ENCODE measurements around the gene TMEM94. TPM values are rescaled to one million over a fixed set of nuclear protein-coding genes. Genes with fewer than 3 reads are reported as not detected.

Gene TMEM94
- total and polyA plus RNA-seq, 2 of the 13 experiments (the other 11 are each of a cell fraction or from before 2014, with no cell fraction given) = 32.6 to 134 TPM

DNA sequence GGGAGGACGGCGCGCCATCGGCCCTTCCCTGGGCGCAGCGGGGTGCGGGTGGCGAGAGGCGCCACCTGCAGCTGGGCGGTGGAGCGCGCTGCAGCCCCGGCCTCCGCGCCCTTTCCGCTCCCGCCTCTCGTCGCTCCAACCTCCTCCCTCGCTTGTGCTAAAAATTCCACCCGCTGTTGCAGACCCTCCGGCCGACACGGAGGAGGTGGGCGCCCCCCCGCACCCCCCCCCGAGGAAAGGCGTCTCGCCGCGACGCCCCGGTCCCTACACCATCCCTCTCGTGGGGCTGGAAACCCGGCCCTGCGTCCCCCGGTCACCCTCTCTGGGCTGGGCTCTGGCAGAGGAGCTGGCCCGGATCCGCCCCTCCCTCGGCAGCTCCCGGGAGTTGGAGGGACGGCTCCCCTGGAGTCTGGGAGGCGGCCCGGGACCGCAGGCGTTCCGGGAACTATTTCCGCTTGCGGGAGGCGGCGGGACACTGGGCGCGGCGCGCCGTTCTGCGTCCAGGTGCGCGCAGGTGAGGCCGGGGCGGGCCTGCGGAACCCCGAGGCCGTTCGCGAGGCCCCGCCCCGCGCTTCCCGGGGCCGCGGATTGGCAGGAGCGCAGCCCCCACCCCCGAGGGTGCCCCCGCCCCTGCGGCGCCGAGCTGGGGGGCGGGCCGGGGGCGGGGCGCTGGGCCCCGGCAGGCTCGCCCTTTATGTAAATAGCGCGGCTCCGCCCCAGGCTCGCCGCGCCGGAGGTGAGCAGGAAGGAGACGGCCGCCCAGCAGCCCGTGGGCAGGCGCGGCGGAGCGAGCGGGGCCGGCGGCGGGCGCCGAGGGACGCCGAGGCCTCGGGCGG is 68.8 kb downstream of the TMEM94 start, which contains the start of gene LLGL2 (continued):
- TF ChIP-seq MLXIP (CRISPR knock-in tag; IDR thresholded peaks at IDR 0.05; ENCODE audit: borderline replicate concordance) (no peak), ZNF761 (CRISPR knock-in tag; conservative IDR thresholded peaks at IDR 0.05) (no peak; the same call in 1 of the 2 replicates), ADNP (CRISPR knock-in tag; IDR thresholded peaks at IDR 0.05) (no peak), TEAD2 (CRISPR knock-in tag; IDR thresholded peaks at IDR 0.05) (no peak), ZNF550 (CRISPR knock-in tag; IDR thresholded peaks at IDR 0.05; ENCODE audit: borderline replicate concordance) (no peak), HINFP (CRISPR knock-in tag; IDR thresholded peaks at IDR 0.05; ENCODE audit: low read depth) (peak; percentile 79; the same call in 1 of the 2 replicates), ZNF792 (CRISPR knock-in tag; IDR thresholded peaks at IDR 0.05) (peak; percentile 83), TP53 (CRISPR knock-in tag; conservative IDR thresholded peaks at IDR 0.05) (no peak), ZNF225 (CRISPR knock-in tag; IDR thresholded peaks at IDR 0.05) (no peak), KLF6 (CRISPR knock-in tag; IDR thresholded peaks at IDR 0.05) (0 out of 2 replicates have a peak, but pooled peaks have one; percentile 33), HBP1 (CRISPR knock-in tag; IDR thresholded peaks at IDR 0.05; ENCODE audit: low read depth) (peak; percentile 80), DNMT1 (CRISPR knock-in tag; IDR thresholded peaks at IDR 0.05) (peak; percentile 91)
- TF ChIP-seq, protein P1, sequence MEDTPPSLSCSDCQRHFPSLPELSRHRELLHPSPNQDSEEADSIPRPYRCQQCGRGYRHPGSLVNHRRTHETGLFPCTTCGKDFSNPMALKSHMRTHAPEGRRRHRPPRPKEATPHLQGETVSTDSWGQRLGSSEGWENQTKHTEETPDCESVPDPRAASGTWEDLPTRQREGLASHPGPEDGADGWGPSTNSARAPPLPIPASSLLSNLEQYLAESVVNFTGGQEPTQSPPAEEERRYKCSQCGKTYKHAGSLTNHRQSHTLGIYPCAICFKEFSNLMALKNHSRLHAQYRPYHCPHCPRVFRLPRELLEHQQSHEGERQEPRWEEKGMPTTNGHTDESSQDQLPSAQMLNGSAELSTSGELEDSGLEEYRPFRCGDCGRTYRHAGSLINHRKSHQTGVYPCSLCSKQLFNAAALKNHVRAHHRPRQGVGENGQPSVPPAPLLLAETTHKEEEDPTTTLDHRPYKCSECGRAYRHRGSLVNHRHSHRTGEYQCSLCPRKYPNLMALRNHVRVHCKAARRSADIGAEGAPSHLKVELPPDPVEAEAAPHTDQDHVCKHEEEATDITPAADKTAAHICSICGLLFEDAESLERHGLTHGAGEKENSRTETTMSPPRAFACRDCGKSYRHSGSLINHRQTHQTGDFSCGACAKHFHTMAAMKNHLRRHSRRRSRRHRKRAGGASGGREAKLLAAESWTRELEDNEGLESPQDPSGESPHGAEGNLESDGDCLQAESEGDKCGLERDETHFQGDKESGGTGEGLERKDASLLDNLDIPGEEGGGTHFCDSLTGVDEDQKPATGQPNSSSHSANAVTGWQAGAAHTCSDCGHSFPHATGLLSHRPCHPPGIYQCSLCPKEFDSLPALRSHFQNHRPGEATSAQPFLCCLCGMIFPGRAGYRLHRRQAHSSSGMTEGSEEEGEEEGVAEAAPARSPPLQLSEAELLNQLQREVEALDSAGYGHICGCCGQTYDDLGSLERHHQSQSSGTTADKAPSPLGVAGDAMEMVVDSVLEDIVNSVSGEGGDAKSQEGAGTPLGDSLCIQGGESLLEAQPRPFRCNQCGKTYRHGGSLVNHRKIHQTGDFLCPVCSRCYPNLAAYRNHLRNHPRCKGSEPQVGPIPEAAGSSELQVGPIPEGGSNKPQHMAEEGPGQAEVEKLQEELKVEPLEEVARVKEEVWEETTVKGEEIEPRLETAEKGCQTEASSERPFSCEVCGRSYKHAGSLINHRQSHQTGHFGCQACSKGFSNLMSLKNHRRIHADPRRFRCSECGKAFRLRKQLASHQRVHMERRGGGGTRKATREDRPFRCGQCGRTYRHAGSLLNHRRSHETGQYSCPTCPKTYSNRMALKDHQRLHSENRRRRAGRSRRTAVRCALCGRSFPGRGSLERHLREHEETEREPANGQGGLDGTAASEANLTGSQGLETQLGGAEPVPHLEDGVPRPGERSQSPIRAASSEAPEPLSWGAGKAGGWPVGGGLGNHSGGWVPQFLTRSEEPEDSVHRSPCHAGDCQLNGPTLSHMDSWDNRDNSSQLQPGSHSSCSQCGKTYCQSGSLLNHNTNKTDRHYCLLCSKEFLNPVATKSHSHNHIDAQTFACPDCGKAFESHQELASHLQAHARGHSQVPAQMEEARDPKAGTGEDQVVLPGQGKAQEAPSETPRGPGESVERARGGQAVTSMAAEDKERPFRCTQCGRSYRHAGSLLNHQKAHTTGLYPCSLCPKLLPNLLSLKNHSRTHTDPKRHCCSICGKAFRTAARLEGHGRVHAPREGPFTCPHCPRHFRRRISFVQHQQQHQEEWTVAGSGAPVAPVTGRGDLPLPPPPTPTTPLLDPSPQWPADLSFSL (CRISPR knock-in tag; IDR thresholded peaks at IDR 0.05) = no peak
- TF ChIP-seq, protein P2, sequence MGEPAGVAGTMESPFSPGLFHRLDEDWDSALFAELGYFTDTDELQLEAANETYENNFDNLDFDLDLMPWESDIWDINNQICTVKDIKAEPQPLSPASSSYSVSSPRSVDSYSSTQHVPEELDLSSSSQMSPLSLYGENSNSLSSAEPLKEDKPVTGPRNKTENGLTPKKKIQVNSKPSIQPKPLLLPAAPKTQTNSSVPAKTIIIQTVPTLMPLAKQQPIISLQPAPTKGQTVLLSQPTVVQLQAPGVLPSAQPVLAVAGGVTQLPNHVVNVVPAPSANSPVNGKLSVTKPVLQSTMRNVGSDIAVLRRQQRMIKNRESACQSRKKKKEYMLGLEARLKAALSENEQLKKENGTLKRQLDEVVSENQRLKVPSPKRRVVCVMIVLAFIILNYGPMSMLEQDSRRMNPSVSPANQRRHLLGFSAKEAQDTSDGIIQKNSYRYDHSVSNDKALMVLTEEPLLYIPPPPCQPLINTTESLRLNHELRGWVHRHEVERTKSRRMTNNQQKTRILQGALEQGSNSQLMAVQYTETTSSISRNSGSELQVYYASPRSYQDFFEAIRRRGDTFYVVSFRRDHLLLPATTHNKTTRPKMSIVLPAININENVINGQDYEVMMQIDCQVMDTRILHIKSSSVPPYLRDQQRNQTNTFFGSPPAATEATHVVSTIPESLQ (CRISPR knock-in tag; conservative IDR thresholded peaks at IDR 0.05) = no peak

All from HepG2 (cell line).